ENCODE results near the gene NLGN2. TPM values are rescaled to one million over a fixed set of nuclear protein-coding genes. Genes with fewer than 3 reads are reported as not detected.

The NLGN2 gene
- total and polyA plus RNA-seq, 2 experiments from 2014 or later = 5.2 to 26.3 TPM

- DNase-seq (ENCODE audit: low read depth in 1 of 2, low spot score in 1 of 2) = peak; percentile 100
- Histone ChIP-seq H3K4me1 (ENCODE audit: low read depth) (peaks cover 11% of the 10 kb centered on the region), H3K9me3 (ENCODE audit: low read depth) (no peaks in the 10 kb centered on the region), H3K36me3 (no peaks in the 10 kb centered on the region), H3K4me3 (peak within 1 kb of the TSS; percentile 61), H3K27ac (peak within 1 kb of the TSS; percentile 80), H3K27me3 (no peaks in the 10 kb centered on the region)
- no peak for TF ChIP-seq CTCF (IDR thresholded peaks at IDR 0.05; ENCODE audit: low read depth, low read length)
These were observed 3.5 kb upstream of the NLGN2 start, which contains the start of gene TMEM256 for GRCh38 chr17:7403977-7404736. TSS of gene TMEM256 (minus strand) at chr17:7404097. CDS start at chr17:7404084, 13 bp downstream.

DNA sequence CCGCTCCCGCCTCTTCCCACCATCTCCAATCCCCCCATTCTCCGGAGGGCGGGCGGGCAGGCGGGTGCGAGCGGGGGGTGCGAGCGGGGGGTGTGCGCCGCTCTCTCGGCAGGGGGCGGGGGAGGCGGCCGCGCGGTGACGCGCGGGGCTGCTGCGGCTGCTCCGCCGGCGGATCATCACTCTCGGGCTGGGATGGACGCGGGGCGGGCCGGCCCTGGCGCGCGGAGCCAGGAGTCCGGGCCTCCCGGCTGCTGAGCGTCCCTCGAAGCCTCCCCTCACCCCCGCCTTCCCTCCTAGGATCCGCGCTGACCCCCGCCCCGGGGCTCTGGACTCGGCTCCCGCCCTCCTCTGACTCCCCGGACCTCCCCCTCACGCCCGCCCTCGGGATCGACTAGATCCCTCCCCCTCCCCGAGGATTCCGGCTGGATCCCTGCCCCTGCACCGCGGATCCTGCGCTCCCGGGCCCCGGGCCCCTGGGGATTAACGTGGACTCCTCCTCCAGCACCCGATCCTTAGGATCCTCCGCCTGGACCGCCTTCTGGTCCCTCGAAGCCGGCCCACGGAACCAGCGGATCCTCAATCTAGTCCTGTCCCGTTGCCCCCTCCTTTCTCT, 2.8 kb upstream of the NLGN2 start:
- Histone ChIP-seq H3K4me1 (ENCODE audit: low read depth) (peaks cover 11% of the 10 kb centered on the region), H3K27me3 (no peaks in the 10 kb centered on the region), H3K36me3 (no peaks in the 10 kb centered on the region), H3K27ac (no peak overlapping the region), H3K4me3 (peak overlapping the region; percentile 61), H3K9me3 (ENCODE audit: low read depth) (no peaks in the 10 kb centered on the region)
- peak; percentile 33 to 75 for DNase-seq (ENCODE audit: low read depth in 1 of 2, low spot score in 1 of 2)
- TF ChIP-seq CTCF (IDR thresholded peaks at IDR 0.05; ENCODE audit: low read depth, low read length) = no peak

- Histone ChIP-seq H3K27ac (no peak overlapping the region), H3K4me1 (ENCODE audit: low read depth) (peaks cover 11% of the 10 kb centered on the region), H3K27me3 (no peaks in the 10 kb centered on the region), H3K9me3 (ENCODE audit: low read depth) (no peaks in the 10 kb centered on the region), H3K4me3 (peak overlapping the region; percentile 61), H3K36me3 (no peaks in the 10 kb centered on the region)
- TF ChIP-seq CTCF (IDR thresholded peaks at IDR 0.05; ENCODE audit: low read depth, low read length) = no peak
- peak in 1 of 2 donors; percentile 25 for DNase-seq (ENCODE audit: low read depth in 1 of 2, low spot score in 1 of 2)
These were observed 2.1 kb upstream of the NLGN2 start for GRCh38 chr17:7405350-7406234.

GRCh38 chr17:7406235-7406825, 1.3 kb upstream of the NLGN2 start:
- Histone ChIP-seq H3K4me3 (no peak overlapping the region), H3K9me3 (ENCODE audit: low read depth) (no peaks in the 10 kb centered on the region), H3K4me1 (ENCODE audit: low read depth) (peaks cover 11% of the 10 kb centered on the region), H3K36me3 (no peaks in the 10 kb centered on the region), H3K27ac (no peak overlapping the region), H3K27me3 (no peaks in the 10 kb centered on the region)
- no peak for DNase-seq (ENCODE audit: low read depth in 1 of 2, low spot score in 1 of 2)
- no peak for TF ChIP-seq CTCF (IDR thresholded peaks at IDR 0.05; ENCODE audit: low read depth, low read length)

DNA sequence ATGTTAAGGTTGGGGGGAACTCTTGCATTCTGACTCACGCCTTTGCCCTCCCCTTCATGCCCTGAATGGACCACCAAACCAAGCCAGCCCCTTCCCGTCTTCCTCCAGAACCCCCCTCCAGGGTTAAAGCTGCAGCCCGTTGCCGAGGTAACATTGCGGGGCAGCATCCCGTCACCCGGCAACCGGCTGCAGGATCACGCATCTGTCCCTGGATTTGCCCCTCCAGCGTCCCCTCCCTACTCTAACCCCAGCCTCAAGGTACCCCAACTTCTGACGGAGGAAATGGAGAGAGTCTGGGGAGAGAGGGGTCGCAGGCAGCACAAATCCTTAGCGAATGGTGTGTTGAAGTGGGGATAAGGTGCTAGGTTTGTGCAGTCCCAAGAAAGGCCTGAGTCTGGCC, 563 bp upstream of the NLGN2 start:
- no peak overlapping the region for H3K4me3 ChIP-seq
- no peak for TF ChIP-seq CTCF (IDR thresholded peaks at IDR 0.05; ENCODE audit: low read depth, low read length)
- no peaks in the 10 kb centered on the region for H3K27me3 ChIP-seq
- H3K36me3 ChIP-seq = no peaks in the 10 kb centered on the region
- H3K4me1 ChIP-seq (ENCODE audit: low read depth) = peaks cover 11% of the 10 kb centered on the region
- no peak for DNase-seq (ENCODE audit: low read depth in 1 of 2, low spot score in 1 of 2)
- H3K27ac ChIP-seq = no peak overlapping the region
- no peaks in the 10 kb centered on the region for H3K9me3 ChIP-seq (ENCODE audit: low read depth)

Data from cardiac muscle cell (in vitro differentiated cells and primary cell).